Stimulated activated CD4-positive, alpha-beta T cell treated with anti-CD3 and anti-CD28 coated beads, Interleukin-1b, Interleukin-23, amount 100 ng/mL, for 48 hours (primary cell): ENCODE data around the gene CD8B2.
"Not testable (repeated sequence)": the region's sequence is repeated elsewhere in the genome, so short reads cannot be mapped to it uniquely, and the experiment has no call there.

Experiments
- DNase-seq: peaks from one replicate; pipeline ENCODE4 v3.0.0-alpha.2; 2020

Gene CD8B2

DNA sequence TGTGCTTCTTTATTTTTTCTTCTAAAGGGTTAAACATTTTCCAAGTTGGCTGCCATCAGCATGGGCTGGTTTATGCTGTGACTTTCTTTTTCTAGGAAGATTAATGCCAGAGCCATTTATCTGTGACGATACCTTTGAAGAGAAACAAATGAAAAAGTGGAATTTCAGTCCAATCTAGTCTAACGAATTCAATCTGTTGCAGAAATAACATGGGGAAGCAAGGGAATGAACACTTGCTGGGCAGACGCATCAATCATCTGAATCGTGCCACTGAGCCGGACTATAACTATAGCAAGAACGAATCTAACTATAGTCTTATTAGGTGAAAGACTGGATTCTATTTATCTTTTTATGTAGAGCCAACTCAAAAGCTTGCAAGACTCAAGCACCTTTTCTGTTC, 66.2 kb downstream of the CD8B2 start:
- no peak for DNase-seq

DNA sequence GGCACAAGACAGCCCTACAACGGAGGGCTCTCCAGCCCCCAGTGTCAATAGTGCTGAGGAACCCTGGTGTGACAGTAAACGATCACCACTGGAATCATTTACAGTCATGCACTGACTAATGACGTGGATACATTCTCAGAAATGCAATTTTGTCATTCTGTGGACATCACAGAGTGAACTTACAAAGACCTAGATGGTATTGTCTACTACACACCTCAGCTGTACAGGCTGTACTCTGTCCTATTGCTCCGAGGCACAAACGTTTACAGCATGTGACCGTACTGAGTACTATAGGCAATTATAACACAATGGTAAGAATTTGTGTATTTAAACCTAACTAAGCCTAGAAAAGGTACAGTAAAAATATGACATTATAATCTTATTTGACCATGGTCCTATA, 67.2 kb downstream of the CD8B2 start:
- DNase-seq: no peak

DNA sequence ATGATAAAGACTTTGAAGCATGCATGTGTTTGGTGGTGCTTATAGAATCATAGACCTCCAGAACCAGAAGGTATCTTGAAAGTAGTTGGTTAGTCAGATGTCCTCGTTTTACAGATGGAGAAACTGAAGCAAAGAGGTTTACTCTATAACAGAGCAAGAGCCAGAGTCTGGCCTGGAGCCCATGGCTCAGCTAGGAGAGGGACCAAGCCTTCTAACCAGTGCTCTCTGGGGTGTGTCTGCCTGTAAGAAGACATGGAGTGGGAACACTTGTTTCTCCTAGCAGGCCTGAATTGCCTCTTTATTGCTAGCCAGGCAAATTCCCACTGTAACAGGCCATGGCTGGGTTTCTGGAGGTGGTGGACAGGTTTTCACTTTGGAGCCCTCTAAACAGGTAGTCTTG, 67.9 kb downstream of the CD8B2 start:
- DNase-seq: no peak

DNA sequence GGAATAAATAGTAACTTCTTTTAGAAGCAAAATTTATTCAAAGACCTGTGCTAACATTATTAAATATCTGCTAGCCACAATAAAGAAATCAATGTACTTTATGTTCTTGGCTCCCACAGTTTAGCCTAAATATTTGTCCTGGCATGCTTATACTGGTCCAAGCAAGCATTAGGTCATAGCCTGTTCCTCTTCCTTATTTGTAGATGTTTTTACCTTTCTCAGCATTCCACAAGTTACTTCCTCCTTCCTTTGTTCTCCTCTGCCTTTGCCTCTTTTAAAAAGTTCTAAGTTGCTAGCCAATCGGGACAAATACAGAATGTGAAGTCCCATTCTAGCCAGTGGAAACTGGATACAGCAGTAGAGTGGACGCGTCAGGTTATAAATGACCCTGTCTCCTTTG, 72.6 kb downstream of the CD8B2 start:
- DNase-seq: not testable (repeated sequence)

DNA sequence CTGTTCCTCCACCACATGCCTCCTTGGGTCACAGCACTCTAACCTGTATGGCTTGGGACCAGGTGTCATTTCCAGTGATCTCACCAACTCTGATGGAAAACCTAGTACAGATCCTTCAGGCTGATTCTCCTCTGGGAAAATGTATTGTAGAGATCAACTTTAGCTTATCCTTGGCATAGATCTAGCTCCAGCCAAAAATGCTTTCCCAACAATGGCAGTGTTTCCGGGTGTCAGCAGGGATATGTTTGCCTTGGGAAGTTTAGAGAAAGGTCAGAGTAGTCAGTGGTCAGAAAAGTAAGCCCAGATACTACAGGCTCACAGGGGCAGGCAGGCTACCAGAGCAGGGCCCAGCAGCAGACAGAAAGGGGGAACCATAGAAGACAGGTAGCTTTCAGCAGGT, 73.6 kb downstream of the CD8B2 start:
- no peak for DNase-seq

DNA sequence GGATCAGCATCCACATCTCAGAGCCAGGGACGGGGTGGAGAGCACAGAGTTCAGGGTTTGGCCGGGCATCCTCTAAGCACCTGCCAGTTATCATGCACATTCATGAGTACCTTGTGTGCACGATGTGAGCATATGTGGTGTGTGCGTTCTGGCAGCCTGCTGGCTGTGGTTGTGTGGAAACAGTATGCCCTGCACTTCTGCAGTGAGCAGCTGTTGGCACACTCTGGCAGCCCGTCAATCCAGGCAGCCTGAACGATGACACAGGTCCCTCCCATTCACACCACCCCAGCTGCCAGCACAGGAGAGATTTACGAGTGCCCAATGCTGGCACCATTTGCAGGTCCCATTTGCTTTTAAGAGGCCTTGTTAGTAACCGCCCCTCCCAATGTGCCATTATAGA, 74.2 kb downstream of the CD8B2 start:
- DNase-seq: no peak

DNA sequence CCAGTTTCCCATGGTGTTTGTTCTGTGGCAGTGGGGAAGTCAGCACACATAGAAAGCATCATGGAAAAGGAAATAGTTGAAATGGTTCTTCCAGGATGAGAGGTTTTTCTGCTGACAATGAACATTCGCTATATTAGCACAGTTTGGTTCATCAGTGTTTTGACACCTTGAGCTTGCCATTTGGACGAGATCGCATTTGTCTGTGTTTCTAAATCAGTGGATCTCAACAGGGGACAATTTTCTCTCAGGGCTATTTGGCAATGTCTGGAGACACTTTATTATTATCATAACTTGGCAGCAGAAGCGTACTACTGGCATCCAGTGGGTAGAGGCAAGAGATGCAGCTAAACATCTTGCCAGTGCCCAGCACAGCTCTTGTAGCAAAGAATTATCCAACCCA, 74.6 kb downstream of the CD8B2 start:
- DNase-seq: no peak

DNA sequence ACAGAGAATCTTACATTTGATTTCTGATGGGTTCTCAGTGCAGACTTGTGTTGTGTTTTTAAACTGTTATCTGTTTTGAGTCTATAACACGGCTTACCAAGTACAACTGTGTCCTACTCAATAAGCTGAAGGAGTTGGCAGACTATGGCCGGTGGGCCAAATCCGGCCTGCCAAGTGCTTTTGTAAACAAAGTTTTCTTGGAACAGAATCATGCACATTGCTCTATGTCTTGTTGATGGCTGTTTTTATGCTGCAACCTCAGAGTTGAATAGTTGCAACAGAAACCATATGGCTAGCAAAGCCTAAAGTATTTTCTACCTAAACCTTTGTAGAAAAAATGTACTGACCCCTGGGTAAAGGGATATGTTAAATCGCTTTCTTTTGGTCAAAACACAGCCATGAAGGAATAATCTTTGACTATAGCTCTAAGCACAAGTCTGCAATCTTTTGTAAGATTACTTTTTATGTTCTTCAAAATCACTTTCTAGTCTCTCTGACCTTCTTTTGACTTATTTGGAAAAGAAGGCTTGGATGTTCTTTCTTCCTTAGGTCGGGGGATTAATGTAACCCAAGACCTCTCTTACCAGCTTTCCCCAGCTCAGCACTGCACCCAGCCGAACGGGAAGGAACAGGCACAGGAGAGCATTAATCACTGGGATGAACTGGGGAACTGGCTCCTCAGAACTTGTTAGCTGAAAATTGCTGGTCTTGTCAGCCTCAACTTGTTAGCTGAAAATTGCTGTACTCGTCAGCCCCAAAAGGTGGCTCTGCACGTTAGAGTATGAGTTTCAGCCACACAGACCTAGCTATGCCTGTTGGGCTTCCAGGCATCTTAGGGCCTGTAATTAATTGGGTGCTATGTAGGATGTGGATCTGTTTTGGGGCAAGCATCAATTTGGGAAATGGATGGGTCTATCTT, 75.4 kb downstream of the CD8B2 start:
- DNase-seq: no peak

DNA sequence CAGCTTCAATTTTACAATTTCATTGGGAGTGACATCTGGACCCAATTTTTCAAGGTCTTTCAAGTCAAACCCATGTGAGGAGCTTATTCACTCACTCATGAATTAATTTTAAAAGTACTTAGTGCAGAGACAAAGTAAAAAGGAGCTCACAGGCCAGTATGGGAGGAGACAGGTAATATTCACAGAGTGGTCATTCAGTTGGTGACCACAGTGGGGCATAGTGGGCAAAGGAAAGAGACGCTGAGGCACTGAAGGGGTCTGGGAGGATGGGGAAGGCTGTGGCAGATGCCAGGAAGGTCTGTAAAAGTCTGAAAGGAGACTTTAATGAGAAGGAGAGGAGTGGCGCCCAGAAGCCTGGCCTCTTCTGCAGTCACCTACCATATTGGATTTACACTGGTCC, 76.0 kb downstream of the CD8B2 start:
- no peak for DNase-seq

DNA sequence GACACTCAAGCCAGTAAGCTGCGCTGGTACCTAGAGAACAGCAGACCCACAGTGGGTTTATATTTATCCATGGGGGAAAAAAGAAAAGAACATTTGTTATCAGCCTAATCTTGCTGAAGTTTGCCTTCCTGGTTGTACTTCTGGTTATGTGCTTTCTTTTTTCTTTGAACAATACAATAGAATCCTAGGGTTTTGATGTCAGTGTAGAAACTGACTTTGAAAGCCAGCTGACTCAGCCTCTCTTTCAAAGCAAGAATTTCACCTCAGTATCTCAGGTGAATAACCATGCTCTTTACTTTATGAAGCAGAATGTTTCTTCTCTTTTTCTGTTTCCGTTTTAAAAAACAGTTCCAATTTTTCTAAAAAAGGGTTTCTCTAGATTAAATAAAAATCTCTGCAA, 78.4 kb downstream of the CD8B2 start:
- no peak for DNase-seq

DNA sequence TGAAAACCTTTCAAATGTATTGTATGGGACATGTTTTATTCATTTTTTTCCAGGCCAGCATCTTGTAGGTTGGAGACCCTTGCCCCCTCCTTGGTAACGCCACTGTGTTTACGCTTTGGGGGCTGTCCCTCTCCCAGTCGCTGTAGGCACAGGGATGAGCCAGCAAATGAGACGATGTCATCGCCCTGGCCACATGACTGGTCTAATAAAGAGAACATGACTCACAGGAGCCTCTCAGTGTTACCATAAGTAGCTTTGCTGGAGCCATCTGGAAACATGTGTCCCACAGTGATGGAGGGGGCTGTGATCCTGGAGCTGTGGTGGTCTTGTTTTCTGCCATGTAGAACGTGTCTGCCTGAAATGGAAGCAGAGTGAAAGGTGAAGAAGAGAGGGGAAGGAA, 78.9 kb downstream of the CD8B2 start:
- peak; percentile 77 for DNase-seq

DNA sequence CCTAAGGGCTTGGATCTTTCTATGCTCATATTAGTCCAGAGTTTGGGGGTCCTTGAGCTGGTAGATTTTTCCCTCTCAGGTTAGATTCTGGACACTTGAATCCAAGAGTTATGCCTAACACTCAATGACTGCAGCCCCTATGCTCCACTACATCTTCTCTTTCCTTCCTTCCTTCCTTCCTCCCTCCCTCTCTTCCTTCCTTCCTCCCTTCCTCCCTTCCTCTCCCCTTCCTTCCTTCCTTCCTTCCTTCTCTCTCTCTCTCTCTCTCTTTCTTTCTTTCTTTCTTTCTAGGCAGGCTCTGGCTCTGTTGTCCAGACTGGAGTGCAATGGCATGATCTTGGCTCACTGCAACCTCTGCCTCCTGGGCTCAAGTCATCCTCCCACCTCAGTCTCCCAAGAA, 79.3 kb downstream of the CD8B2 start:
- DNase-seq: not testable (repeated sequence)

DNA sequence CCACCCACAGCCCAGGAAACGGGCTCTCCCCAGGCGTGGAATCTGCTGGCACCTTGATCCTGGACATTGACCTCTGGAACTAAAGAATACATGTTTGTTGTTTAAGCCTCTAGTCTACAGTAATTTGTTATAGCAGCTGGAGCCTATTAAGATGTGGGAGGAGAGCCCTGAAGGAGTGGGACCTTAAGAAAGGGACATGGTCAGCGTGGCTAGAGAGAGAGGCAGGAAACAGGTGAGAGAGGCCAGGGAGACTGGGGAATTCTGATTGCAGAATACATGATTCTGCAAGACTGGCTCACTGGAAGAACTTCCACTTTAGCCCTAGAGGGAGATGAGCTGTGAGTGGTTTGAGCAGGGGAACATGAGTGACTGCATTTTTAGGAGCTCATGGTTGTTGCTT, 83.2 kb downstream of the CD8B2 start:
- no peak for DNase-seq
